ENCODE results near the gene KIAA0825.
A peak's percentile ranks its signal among the peaks of the same experiment; 100 is the strongest.

KIAA0825 gene

GRCh38 chr5:94425396-94425795 is 193.0 kb downstream of the KIAA0825 start:
- no peak for DNase-seq

GRCh38 chr5:94423411-94423810 is 195.0 kb downstream of the KIAA0825 start:
- DNase-seq: no peak

GRCh38 chr5:94422812-94423211 is 195.6 kb downstream of the KIAA0825 start:
- DNase-seq: peak; percentile 65

GRCh38 chr5:94420885-94421284 is 197.5 kb downstream of the KIAA0825 start:
- DNase-seq: peak; percentile 60

- DNase-seq: no peak
Observed at GRCh38 chr5:94415798-94416197, 202.6 kb downstream of the KIAA0825 start.

- DNase-seq: no peak
Observed at GRCh38 chr5:94409440-94409839, 209.0 kb downstream of the KIAA0825 start.

GRCh38 chr5:94407023-94407422 is 211.4 kb downstream of the KIAA0825 start:
- no peak for DNase-seq

- DNase-seq: no peak
Observed at GRCh38 chr5:94403483-94403882, 214.9 kb downstream of the KIAA0825 start.

GRCh38 chr5:94402096-94402495 is 216.3 kb downstream of the KIAA0825 start:
- no peak for DNase-seq

GRCh38 chr5:94397508-94397907 is 220.9 kb downstream of the KIAA0825 start:
- DNase-seq: no peak

- no peak for DNase-seq
Observed at GRCh38 chr5:94396687-94397086, 221.7 kb downstream of the KIAA0825 start.

GRCh38 chr5:94395468-94395867 is 222.9 kb downstream of the KIAA0825 start:
- DNase-seq: no peak

GRCh38 chr5:94391996-94392395 is 226.4 kb downstream of the KIAA0825 start:
- no peak for DNase-seq

- no peak for DNase-seq
Observed at GRCh38 chr5:94389515-94389899, 228.9 kb downstream of the KIAA0825 start.

- no peak for DNase-seq
Observed at GRCh38 chr5:94388773-94389514, 229.5 kb downstream of the KIAA0825 start.

GRCh38 chr5:94385767-94386166 is 232.6 kb downstream of the KIAA0825 start:
- DNase-seq: no peak

- DNase-seq: no peak
Observed at GRCh38 chr5:94378062-94378461, 240.3 kb downstream of the KIAA0825 start.

- peak; percentile 61 for DNase-seq
Observed at GRCh38 chr5:94376672-94377345, 241.6 kb downstream of the KIAA0825 start.

- no peak for DNase-seq
Observed at GRCh38 chr5:94375801-94376200, 242.6 kb downstream of the KIAA0825 start.

GRCh38 chr5:94374336-94374735 is 244.1 kb downstream of the KIAA0825 start:
- DNase-seq: no peak

GRCh38 chr5:94367900-94368299 is 250.5 kb downstream of the KIAA0825 start:
- DNase-seq: no peak

- no peak for DNase-seq
Observed at GRCh38 chr5:94366811-94367210, 251.6 kb downstream of the KIAA0825 start.

GRCh38 chr5:94362857-94363256 is 255.5 kb downstream of the KIAA0825 start:
- DNase-seq: no peak

Measured in inflammatory macrophage treated with lipopolysaccharide for 4 hours (primary cell).